Measurements from ENCODE around the gene REEP2.
"Not testable (repeated sequence)": the region's sequence is repeated elsewhere in the genome, so short reads cannot be mapped to it uniquely, and the experiment has no call there.

The REEP2 gene

DNA sequence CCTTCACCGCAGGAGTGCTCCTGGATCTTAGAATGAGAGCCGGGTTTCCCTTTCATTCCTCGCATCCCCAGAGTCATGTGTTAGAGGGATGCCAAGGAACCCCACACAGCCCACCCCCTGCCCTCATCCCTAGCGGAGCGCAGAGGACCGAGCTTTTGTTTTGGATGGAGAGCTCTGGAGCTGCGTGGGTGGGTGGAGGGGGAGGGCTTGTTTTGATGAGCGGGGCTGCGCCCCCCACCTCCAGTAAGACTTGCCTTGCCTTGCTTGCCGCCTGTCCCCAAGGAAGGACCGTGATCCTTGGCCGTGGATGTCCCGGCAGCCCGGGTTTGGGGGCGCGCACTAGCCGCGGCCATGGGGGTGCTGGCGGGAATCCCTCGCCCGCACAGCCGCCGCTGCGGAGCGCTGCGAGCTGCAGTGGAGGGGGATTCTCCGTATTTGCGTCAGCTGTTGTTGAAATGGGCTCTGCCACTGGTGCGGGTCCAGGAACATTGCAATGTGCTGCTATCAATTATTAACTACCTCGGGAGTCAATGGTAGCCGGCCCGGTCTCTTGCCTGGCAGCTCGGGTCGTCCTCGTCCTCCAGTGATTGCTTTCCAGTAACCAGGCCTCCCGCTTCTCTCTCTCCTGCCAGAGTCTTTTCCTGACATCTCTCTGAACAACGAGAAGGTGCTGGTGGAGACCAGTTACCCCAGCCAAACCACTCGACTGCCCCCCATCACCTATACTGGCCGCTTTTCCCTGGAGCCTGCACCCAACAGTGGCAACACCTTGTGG, 27.5 kb downstream of the REEP2 start:
- DNase-seq (ENCODE audit: low read depth), result no peak

DNA sequence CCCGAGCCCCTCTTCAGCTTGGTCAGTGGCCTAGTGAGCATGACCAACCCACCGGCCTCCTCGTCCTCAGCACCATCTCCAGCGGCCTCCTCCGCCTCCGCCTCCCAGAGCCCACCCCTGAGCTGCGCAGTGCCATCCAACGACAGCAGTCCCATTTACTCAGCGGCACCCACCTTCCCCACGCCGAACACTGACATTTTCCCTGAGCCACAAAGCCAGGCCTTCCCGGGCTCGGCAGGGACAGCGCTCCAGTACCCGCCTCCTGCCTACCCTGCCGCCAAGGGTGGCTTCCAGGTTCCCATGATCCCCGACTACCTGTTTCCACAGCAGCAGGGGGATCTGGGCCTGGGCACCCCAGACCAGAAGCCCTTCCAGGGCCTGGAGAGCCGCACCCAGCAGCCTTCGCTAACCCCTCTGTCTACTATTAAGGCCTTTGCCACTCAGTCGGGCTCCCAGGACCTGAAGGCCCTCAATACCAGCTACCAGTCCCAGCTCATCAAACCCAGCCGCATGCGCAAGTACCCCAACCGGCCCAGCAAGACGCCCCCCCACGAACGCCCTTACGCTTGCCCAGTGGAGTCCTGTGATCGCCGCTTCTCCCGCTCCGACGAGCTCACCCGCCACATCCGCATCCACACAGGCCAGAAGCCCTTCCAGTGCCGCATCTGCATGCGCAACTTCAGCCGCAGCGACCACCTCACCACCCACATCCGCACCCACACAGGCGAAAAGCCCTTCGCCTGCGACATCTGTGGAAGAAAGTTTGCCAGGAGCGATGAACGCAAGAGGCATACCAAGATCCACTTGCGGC, 28.2 kb downstream of the REEP2 start:
- no peak for DNase-seq (ENCODE audit: low read depth)

- DNase-seq (ENCODE audit: low read depth), result no peak
Observed at GRCh38 chr5:138467711-138468132, 28.9 kb downstream of the REEP2 start.

DNA sequence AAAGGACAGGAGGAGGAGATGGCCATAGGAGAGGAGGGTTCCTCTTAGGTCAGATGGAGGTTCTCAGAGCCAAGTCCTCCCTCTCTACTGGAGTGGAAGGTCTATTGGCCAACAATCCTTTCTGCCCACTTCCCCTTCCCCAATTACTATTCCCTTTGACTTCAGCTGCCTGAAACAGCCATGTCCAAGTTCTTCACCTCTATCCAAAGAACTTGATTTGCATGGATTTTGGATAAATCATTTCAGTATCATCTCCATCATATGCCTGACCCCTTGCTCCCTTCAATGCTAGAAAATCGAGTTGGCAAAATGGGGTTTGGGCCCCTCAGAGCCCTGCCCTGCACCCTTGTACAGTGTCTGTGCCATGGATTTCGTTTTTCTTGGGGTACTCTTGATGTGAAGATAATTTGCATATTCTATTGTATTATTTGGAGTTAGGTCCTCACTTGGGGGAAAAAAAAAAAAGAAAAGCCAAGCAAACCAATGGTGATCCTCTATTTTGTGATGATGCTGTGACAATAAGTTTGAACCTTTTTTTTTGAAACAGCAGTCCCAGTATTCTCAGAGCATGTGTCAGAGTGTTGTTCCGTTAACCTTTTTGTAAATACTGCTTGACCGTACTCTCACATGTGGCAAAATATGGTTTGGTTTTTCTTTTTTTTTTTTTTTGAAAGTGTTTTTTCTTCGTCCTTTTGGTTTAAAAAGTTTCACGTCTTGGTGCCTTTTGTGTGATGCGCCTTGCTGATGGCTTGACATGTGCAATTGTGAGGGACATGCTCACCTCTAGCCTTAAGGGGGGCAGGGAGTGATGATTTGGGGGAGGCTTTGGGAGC, 29.5 kb downstream of the REEP2 start:
- no peak for DNase-seq (ENCODE audit: low read depth)

DNA sequence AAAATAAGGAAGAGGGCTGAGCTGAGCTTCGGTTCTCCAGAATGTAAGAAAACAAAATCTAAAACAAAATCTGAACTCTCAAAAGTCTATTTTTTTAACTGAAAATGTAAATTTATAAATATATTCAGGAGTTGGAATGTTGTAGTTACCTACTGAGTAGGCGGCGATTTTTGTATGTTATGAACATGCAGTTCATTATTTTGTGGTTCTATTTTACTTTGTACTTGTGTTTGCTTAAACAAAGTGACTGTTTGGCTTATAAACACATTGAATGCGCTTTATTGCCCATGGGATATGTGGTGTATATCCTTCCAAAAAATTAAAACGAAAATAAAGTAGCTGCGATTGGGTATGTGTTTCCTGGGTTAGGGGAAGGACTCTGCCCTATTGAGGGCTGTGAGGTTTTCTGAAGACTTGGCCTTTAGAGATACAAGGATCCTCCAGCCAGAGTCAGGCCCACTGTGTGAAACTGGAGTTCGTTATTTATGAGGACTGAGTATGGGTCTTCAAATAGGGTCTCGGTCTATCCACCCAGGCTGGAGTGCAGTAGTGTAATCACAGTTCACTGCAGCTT, 30.2 kb downstream of the REEP2 start:
- no peak for DNase-seq (ENCODE audit: low read depth)

GRCh38 chr5:138469540-138470321, 30.9 kb downstream of the REEP2 start:
- no peak for DNase-seq (ENCODE audit: low read depth)

DNA sequence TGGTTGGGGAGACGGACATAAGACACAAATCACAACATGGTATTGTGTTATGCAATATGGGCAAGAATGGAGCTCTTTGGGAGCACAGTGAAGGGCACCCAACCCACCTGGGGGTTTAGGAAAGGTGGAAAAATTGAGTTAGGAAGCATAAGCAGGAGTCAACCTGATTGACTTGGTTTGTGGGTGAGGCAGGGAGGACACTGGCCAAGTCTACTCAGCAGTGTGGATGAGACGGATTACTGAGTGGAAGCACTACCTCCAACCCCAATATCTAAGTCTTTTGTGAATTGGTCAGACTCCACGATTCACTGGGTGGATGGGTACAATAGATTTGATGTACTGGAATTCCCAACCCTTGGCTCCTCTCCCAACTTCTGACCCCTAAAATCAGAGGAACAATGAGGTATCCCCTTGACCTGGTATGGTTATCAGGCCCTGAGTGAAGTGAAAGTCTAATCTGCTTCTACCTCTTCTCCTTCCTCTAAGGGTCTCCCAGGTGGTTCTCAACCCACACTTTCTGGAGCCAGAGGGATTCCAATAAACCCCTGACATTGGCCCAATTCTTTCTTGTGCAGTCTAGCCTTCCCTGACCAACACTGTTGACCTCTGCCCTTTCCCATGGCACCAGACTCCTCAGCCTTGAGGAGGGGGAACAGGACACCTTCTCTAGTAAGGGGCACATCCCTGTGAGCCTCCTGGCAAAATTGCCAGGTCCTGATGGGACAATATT, 31.6 kb downstream of the REEP2 start:
- no peak for DNase-seq (ENCODE audit: low read depth)

- DNase-seq (ENCODE audit: low read depth), result no peak
Observed at GRCh38 chr5:138471052-138471361, 32.1 kb downstream of the REEP2 start.

DNA sequence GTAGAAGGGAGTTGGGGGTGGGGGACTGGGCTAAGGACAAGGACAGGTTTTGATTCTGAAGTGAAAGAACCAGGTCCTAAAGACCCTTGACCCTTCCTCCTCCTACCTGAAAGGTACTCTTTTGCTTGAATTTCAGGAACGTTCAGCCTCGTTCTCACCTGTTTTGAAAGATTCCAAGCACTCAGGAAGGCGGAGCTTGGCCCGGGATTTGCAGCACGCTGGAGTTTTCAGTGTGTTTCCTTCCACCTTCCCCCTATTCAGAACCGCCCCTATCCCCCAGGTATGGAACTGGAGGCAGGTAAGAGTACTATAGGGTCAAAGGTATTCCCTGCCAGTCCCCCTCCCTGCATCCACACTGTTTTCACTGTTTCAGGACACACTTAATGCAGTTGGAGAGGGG, 33.5 kb downstream of the REEP2 start:
- DNase-seq (ENCODE audit: low read depth), result no peak

- not testable (repeated sequence) for DNase-seq (ENCODE audit: low read depth)
Observed at GRCh38 chr5:138473151-138473550, 34.3 kb downstream of the REEP2 start.

DNA sequence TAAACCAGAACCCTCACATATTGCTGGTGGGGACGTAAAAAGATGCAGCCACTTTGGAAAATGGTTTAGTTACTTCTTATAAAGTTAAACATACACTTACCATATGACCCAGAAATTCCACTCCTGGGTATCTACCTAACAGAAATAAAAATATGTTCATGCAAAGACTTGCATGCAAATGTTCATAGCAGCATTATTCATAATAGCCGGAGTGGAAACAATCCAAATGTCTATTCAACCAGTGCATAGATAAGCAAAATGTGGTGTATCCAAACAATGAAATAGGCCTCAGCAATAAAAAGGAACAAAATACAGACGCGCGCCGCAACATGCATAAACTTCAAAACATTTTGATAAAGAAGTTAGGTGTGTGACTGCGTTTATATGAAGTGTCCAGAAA, 38.1 kb downstream of the REEP2 start:
- DNase-seq (ENCODE audit: low read depth), result no peak

- no peak for DNase-seq (ENCODE audit: low read depth)
Observed at GRCh38 chr5:138482638-138483037, 43.8 kb downstream of the REEP2 start.

GRCh38 chr5:138488481-138488945, 49.7 kb downstream of the REEP2 start:
- DNase-seq (ENCODE audit: low read depth), result no peak

DNA sequence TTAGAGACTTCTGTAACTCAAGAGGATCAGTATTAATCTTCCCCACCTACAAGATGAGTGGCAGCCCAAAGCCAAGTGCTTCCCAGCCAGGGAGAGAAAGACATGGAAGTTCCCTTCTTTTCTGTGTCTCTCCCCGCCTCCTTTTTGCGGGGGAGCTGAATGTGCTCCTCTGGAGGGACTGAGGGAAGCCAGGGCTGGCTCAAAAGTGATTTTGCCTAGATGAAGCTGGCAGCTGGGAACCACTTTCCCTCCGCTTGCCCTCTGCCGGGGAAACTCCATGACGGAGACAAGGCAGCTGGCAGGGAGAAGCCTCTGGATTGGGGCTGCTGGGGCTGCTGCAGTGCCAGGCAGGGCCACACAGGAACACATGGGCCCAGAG, 50.8 kb downstream of the REEP2 start:
- no peak for DNase-seq (ENCODE audit: low read depth)

DNA sequence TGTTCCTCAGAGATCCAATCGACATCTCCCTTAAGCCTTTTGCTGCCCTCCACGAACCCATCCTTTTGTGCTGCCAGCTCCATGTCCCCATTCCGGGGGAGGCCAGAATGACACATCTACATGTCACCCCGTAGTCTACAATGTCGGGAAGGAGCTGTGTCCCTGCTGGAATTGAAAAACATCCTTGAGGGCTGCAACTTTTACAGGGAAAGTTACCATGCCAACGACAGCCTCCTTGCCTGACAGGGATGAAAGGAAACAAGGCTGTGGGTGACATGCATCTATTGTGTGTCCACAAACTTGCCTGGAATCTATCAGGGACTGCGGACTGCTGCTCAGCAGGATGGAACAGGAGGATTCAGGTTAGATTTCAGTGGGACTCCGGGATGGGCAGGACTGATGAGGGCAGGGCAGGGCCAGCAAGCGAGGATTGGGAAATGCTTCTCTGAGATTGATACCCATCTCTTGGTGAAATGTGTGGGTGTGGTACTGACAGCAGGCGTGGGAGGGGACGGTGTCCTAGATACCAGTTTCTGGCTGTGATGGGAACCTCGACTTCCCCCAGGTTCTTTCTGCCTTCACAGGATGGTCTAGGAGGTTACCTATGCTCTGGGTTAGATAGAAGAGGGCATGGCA, 51.9 kb downstream of the REEP2 start:
- no peak for DNase-seq (ENCODE audit: low read depth)

DNA sequence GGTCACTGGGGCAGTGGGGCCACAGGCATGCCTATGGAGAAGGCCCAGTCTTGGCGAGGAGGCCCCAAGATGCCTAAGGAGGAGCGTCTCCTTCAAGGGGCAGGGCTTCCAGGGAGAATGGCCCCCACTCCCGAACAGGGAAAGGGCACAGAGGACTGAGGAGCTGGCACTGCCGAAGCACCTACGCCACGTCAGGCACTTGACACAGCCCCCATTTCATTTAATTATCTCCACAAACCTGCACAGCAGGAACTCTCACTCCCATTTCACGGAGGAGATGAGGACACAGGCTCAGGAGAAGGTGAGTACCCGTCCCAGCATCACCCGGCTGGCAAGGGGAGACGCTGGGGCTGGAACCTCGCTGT, 52.4 kb downstream of the REEP2 start:
- no peak for DNase-seq (ENCODE audit: low read depth)

DNA sequence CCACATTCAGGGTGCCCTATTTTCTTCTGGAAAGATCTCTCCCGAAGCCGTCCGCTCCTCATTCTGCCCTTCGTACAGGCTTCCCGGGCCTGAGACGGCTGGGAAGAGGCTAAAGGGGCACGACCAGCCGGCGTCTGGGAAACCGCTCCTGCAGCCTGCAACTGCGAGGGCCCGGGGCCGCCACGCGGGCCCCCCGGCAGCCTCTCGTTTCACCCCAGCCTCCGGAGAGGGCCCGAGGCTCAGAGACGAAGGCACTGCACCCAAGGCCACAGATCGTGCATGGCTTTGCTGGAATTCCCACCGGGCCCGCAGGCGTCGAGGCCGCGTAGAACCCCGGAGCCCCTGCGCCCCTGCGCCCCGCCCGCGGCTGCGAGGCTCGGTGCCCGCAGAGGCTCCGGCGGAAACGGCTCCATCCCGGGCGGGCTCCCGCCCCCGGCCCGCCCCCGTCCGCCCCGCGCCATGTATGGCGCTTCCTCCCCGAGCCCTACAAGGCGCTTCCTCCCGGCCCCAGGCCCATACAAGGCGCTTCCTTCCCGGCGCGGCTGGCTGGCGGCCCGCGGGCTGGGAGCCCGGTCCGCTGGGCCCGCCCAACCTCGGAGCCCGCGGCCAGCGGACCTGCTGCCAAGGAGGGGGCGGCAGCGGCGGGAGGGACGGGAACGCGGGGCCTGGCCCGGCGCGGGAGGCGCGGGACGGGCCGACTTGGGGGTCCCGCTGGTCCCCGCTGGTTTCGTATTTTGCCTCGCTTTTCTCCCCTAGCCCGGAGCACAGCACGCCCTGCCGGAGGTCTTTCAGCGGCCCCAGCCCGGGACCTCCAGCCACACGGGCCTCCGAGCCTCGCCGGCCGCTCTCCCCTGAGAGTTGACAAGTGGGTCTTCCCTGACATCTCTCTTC, 53.1 kb downstream of the REEP2 start:
- DNase-seq (ENCODE audit: low read depth), result peak; percentile 73

DNA sequence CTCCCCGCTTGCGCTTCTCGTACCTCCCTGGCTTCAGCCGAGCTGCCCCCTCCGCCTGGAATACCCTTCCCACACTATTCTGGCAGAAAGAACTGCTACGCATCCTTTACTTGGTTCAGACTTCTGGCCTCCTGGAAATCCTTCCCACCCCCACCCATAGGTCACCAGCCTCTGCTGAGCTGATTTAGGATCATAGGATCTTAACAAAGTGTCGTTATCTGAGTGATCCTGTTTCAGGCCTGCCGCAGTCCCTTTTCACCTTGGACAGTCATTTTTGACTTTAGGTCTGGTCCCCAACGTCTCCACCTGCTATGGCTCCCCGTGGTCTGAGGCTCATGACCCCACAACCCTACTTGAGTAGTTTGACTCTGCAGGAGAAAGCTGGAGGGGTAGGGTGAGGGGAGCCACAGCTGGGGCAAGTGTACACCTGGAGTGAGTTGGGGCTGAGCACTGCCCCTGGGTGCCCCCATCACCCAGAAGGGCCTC, 53.7 kb downstream of the REEP2 start:
- DNase-seq (ENCODE audit: low read depth), result no peak

GRCh38 chr5:138495351-138495750, 56.5 kb downstream of the REEP2 start:
- no peak for DNase-seq (ENCODE audit: low read depth)

Measured in activated gamma-delta T cell treated with anti-CD3 and anti-CD28 coated beads, Interleukin-2, amount 50 U/mL, for 16 hours (primary cell).